Activated CD8-positive, alpha-beta memory T cell treated with anti-CD3 and anti-CD28 coated beads for 4 hours (primary cell): Measurements from ENCODE around the gene PIKFYVE.
"Not testable (repeated sequence)": the region's sequence is repeated elsewhere in the genome, so short reads cannot be mapped to it uniquely, and the experiment has no call there.

ENCODE experiments used
- DNase-seq, 2 donors: peaks; one replicate each; pipeline ENCODE4 v3.0.0-alpha.2; 2020; ENCODE audit warnings: low read depth in 2 of 2

PIKFYVE gene, protein sequence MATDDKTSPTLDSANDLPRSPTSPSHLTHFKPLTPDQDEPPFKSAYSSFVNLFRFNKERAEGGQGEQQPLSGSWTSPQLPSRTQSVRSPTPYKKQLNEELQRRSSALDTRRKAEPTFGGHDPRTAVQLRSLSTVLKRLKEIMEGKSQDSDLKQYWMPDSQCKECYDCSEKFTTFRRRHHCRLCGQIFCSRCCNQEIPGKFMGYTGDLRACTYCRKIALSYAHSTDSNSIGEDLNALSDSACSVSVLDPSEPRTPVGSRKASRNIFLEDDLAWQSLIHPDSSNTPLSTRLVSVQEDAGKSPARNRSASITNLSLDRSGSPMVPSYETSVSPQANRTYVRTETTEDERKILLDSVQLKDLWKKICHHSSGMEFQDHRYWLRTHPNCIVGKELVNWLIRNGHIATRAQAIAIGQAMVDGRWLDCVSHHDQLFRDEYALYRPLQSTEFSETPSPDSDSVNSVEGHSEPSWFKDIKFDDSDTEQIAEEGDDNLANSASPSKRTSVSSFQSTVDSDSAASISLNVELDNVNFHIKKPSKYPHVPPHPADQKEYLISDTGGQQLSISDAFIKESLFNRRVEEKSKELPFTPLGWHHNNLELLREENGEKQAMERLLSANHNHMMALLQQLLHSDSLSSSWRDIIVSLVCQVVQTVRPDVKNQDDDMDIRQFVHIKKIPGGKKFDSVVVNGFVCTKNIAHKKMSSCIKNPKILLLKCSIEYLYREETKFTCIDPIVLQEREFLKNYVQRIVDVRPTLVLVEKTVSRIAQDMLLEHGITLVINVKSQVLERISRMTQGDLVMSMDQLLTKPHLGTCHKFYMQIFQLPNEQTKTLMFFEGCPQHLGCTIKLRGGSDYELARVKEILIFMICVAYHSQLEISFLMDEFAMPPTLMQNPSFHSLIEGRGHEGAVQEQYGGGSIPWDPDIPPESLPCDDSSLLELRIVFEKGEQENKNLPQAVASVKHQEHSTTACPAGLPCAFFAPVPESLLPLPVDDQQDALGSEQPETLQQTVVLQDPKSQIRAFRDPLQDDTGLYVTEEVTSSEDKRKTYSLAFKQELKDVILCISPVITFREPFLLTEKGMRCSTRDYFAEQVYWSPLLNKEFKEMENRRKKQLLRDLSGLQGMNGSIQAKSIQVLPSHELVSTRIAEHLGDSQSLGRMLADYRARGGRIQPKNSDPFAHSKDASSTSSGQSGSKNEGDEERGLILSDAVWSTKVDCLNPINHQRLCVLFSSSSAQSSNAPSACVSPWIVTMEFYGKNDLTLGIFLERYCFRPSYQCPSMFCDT (N-terminal part only)

GRCh38 chr2:208265801-208266552 lies at the start of gene PIKFYVE:
TSS of gene PIKFYVE (plus strand) at chr2:208266255. CDS start at chr2:208271520, 5,265 bp downstream.
- DNase-seq = peak; percentile 68 to 71

- DNase-seq = not testable (repeated sequence)
Observed at GRCh38 chr2:208221873-208222272, 44.2 kb upstream of the PIKFYVE start.

- DNase-seq = no peak
Observed at GRCh38 chr2:208222351-208222750, 43.7 kb upstream of the PIKFYVE start.

GRCh38 chr2:208224802-208225201 lies 41.3 kb upstream of the PIKFYVE start:
- no peak for DNase-seq

- no peak for DNase-seq
Observed at GRCh38 chr2:208227581-208228232, 38.3 kb upstream of the PIKFYVE start.

- DNase-seq = no peak
Observed at GRCh38 chr2:208228476-208228875, 37.6 kb upstream of the PIKFYVE start.

- no peak for DNase-seq
Observed at GRCh38 chr2:208234786-208235185, 31.3 kb upstream of the PIKFYVE start.

DNA sequence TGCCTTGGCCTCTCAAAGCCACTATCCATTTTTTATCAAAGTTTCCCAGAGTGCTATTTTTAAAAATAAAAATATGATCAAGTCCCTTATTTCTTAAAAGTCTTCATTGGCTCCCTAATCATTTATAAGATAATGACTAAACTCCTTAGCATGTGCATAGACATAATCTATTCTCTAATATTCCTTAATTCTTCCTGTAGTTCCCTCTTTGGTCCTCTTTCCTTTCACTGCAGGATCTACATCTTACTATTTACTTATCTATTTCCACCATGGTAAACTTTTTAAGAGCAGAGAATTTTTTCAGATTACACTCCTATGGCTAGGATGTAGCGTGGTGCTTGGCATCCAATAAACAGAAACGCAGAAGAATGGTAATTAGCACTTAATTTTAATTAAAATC lies 30.2 kb upstream of the PIKFYVE start:
- DNase-seq = no peak

DNA sequence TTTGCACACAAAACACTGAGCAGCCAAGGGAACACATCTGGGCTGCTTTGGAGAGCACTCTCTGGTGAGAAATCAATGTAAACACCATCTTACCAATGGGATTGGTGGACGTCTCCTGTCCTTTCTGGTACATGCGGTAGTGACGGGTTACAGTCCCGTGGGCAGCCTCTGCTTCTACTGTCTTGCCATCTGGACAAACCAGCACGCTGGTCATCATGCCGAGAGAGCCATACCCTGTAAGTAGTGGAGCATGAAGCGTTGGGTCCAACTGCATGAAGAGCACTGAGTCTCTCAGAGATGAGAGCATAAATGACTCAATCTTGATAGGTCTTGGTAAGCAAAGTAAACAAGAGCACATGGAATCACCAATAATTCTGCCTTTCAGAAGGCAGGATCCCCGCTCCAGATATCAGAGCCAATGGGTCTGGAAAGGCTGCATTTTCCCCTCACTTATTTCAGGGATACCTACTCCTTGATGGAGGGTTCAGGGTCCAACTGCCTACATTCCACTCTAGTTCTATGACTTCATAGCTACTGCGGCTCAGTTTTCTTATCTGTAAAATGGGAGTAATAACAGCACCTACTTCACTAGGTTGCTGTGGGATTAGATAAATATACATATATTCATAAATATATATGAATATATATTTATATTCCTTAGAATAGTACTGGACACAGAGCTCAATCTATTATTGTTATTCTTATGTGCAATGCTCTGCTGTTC lies 26.1 kb upstream of the PIKFYVE start:
- DNase-seq = no peak

DNA sequence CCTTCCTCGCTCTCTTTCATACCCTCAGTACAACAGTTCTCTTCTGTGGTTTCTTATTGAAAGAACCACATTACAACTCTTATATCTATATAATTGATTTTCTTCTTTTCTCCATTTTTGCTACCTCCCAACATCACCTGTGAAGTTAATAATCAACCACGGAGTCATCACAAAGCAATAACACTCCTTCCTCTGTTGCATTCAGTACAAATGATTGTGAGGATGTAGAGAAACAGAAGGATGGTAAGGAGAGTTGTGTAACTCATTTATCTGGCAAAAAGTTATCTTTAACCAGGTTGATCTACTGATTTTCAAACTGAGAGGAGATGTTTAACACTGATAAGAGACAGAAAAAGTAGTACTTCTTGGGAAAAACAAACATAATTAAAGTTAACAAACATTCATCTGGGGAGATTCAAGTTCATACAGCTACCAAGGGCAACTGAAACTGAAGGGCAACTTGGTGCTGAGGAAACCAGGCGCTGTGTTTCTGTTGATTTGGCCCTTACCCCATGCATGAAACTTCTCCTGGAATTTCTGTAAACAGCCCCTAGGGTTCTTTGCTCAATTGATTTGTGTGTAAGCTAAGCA lies 25.3 kb upstream of the PIKFYVE start:
- DNase-seq = no peak

- no peak for DNase-seq
Observed at GRCh38 chr2:208244422-208244821, 21.6 kb upstream of the PIKFYVE start.

GRCh38 chr2:208245746-208246145 lies 20.3 kb upstream of the PIKFYVE start:
- no peak for DNase-seq

GRCh38 chr2:208248601-208249000 lies 17.5 kb upstream of the PIKFYVE start:
- DNase-seq = no peak

DNA sequence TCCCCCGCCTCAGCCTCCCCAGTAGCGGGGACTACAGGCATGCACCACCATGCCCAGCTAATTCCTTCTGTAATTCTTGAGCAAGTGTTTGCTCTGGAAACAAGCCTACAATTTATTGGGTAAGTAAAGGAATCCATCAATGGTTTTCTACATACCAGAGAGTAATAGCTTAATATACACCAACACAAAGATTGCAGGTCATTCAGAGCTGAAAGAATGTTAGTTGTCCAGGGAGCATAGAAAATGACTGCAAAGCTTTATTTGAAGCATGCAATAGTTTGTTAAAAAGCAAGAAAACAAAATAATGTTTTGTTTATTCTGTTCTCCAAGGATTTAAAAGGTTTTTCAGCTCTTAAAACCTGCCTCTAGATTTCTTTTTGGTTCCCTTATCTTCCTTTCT lies 16.8 kb upstream of the PIKFYVE start:
- DNase-seq = no peak

GRCh38 chr2:208250388-208250787 lies 15.7 kb upstream of the PIKFYVE start:
- no peak for DNase-seq

DNA sequence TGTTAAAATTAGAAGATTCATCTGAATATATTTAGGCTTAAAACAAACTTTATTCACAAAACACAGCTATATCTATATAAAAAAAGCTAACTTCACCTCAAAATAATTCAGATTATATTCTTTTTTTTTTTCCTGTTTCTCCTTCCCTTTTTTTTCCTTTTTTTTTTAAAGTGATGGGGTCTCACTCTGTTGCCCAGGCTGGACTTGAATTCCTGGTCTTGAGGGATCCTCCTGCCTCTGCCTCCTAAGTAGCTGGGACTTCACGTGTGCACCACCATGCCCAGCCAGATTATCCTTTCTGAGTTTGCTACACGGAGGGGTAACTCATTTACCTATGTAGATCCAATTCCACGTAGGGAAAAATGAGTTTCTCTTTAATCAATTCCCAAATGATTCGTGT lies 15.0 kb upstream of the PIKFYVE start:
- no peak for DNase-seq

DNA sequence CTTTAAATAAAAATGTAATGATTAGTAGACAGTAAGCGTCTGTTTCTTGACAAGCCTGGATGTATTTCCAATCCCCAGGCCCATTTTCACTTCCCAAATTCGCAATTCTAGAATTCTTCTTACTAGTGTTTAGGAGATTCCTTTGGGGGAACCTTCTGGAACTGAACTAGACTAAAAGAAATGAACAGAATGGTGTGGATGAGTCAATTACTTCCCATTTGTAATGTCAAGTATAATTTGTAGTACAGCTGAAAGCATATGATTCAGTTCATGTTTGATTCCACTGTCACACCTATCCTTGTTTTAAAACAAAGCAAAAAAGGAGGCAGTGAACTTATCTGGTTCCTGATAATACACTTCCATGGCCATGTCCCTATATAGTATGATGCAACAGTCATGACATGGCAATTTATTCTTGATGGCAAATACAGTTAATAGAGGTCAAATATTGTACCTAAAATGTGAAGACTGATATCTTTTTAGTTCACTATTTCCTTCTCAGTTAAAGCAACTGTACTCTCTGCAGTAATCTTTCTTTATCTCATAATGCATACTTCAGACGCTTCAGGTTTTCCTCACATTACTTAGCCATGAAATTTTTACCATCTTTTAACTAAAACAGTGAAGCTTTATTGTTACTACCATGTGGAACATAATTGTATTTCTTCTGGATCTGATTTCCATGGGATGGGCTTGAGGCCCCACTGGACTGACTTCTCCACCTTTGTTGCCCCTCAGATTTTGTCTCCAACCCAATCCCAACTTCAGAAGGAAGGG lies 13.2 kb upstream of the PIKFYVE start:
- DNase-seq = no peak

DNA sequence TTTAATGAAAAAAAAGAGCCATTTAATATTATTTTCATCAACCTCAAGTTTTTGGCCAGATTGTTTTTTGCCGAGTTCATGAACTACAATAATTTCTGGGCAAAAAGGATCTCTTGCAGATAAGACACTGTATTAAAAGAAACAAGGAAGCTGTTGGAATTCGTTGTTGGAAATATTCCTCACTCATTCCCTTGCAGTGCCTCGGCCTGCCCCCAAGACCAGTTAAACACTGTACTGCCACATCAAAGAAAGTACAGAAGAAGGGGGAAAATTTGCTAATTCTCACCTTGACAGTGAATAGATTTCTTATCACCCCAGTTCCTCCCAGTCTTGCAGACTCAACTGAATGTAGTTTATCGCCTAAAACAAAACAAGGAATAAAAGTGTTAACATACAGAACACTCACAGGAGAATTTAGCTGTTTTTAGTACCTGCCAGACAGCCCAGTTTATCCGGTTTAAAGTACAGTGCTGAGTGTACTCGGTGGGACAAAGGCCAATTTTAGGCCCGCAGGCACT lies 12.4 kb upstream of the PIKFYVE start:
- DNase-seq = no peak
